HG03175 (cell line): ENCODE results near the gene MOG.

Experiments
- ATAC-seq: cut with Tn5 transposase; IDR thresholded peaks from one replicate; pipeline ENCODE4 v1.9.1; 2021; ENCODE audit warnings: mild to moderate bottlenecking, moderate library complexity; ENCODE audit not compliant: unreplicated experiment

Gene MOG

DNA sequence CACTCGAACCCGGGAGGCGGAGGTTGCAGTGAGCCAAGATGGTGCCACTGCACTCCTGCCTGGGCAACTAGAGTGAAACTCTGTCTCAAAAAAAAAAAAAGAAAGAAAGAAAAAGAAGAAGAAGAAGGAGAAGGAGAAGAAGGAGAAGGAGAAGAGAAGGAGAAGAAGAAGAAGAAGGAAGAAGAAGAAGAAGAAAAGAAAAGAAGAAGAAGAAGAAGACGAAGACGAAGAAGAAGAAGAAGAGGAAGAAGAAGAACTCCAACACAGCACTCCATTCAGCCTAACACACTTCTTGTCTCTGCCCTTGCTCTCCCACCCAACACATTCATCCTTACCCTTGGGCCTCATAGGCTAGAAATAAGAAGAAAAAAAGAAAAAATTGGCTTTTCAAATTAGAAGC, 17.1 kb downstream of the MOG start:
- ATAC-seq: no peak

GRCh38 chr6:29675561-29675960, 18.7 kb downstream of the MOG start:
- ATAC-seq: no peak

DNA sequence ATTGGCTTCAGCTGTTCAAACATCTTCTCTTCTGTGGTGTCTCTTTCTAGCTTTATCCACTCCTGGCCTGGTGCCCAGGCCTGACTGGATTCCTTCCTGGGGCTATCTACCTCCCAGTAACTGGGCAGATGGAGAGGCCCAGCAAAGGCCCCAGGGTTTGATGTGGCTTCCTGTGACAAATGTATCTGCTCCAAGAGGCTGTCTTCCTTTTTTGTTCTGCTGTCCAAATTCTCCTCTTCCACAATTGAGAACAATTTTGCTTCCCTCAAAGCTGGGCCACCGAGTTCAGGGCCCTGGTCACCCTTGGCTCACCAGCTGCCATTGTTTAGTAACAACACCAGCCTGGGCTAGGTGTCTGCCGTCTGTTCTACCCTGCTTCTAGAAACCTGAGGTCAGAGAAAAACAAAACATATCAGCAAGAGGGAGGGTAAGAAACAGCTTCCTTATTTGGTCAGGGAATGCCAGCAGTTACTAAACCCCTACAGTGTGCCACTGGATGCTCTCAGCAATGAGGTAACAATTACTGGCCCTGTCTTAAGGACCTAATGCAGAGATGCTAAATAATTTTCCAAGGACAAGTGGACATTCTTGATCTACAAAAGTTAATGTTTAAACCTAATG, 20.2 kb downstream of the MOG start:
- ATAC-seq: no peak

DNA sequence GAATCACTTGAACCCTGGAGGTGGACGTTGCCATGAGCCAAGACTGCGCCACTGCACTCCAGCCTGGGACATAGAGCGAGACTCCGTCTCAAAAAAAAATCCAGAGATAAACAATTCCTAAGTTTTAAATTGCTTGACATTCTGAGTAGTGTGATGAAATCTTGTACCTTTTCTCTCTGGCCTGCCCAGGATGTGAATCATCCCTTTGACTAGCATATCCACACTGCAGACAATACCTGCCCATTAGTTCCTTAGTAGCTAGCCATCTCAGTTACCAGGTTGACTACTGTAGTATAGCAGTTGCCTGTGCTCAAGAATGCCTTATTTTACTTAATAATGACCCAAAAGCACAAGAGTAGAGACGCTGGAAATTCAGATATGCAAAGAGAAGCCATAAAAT, 21.2 kb downstream of the MOG start:
- no peak for ATAC-seq

- no peak for ATAC-seq
Measured at GRCh38 chr6:29679962-29680361, 23.1 kb downstream of the MOG start.

DNA sequence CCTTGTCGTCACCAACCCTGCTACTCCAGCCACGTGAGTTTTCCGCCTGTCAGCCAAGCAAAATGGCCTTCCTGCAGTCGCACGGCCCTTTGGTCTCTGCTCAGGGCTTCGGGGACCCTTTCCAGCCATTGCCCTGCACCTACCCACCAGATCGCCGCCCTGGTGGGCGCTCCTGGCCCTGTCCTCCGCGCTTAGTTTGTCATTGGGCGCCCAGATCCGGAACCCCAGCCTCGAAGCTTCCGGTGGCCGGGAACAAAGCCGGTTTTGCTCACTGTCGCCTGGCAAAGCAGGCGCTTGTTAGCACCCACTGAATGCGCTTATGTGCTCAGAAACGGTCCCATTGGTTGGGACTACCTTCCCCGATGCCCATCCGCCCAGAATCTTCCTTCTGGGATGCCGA, 23.5 kb downstream of the MOG start:
- ATAC-seq: no peak

DNA sequence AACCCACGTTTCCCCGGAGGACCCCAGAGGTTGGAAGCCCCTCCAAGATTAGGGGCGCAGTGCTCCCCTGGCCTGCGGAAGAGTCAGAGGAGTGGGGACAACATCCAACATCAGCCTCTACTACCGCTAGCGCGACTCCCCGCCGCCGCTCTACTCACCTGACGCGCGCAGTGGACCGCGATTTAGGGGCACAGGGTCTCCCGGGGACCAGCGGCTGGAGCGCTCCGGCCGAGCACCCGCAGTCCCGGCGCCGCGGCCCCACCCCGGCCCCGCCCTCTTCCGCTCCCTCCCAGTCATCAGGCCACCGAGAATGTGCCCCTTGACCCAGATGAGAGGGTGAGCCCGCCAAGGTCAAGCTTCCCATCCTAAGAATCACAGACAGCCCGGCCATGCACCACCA, 24.0 kb downstream of the MOG start, which contains the start of gene ZFP57:
Gene ZFP57 (minus strand): TSS at position 249 of the 400 bp plus-strand sequence. CDS start 4,149 bp downstream, outside the sequence.
- ATAC-seq: no peak

DNA sequence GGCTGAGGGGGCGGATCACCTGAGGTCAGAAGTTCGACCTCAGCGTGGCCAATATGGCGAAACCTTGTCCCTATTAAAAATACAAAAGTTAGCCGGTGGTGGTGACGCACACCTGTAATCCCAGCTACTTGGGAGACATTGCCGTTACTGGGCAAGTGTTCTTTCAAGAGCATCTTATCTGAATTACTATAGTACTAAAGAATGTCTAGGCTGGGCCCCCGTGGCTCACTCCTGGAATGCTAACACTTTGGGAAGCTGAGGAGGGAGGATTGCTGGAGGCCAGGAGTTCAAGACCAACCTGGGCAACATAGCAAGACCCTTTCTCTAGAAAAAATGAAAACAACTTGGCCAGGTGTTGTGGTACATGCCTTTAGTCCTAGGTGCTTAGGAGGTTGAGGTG, 24.9 kb downstream of the MOG start:
- ATAC-seq: no peak

GRCh38 chr6:29685718-29686326, 28.9 kb downstream of the MOG start:
- ATAC-seq: no peak

GRCh38 chr6:29694637-29695036, 37.7 kb downstream of the MOG start:
- ATAC-seq: no peak

DNA sequence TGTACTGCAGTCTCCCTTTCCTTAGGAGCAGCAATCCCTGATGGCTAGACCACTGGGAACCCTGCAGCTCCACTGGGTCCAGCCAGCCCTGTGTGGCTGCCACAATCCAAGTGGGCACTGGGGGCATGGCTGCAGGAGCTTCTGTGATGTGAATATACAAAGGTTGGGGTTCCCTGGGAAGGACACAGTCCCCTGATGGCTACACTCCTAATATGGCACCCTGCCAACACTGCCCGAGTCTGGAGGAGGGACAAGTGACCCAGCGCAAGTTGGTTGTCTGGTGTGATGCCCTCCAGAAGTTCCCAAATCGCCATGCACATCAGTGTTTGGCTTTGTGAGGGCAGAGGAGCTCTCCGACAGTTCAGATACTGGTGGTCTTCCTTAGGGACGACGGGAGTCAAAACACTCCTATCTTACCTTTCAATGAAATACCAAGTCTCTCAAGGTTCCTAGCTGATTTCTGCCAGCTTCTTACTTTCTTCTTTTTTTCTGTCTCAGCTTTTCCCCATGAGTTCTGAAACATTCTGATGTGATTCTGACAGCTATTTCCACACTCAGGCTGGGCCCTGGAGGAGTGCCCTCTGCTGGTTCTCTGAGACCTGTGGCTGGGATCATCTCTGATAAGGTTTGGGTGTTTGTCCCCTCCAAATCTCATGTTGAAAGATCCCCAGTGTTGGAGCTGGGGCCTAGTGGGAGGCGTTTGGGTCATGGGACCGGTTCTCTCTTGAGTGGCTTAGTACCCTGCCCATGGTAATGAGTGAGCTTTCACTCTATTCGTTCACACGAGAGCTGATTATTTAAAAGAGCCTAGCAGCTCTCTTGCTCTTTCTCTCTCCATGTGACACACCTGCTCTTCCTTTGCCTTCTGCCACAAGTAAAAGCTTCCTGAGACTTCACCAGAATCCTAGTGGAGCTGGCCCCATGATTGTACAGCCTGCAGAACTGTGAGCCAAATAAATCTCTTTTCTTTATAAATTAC, 39.5 kb downstream of the MOG start:
- ATAC-seq: no peak

- no peak for ATAC-seq
Measured at GRCh38 chr6:29702519-29703103, 45.7 kb downstream of the MOG start.

GRCh38 chr6:29705389-29706231, 48.7 kb downstream of the MOG start:
- ATAC-seq: no peak

DNA sequence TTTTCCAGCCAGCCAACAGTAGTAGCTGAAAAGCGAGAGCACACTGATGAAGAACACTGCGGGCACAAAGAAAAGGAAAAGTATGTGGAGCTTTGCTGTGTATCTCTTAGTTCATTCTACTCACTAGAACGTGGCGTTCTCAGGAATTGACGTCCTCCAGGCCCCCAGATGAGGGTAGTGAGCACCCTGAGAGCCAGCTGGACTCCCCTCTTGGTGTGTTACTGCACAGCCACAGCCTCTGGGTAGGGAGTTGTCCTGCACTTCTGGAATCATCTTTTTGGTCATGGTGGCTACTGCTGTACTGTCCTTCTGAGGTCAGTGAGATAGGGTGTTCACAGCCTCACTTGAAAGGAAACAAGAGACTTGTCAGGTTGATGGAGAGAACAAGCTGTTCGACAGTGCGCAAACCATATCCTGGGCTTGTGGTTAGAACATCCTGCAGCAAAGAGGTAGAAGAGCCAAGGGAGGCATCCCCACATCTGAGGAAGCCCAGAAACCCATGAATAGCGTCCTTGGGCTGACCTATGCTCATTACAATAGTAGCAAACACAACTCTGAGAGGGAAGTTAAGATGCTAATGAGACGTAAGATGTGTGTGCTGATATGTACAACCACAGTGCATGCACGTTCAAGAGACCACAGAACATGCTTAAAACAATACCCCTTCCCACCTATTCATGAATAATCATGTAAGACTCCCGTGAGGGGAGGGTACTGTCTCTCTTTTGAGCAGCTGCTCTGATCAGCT, 51.7 kb downstream of the MOG start:
- no peak for ATAC-seq

DNA sequence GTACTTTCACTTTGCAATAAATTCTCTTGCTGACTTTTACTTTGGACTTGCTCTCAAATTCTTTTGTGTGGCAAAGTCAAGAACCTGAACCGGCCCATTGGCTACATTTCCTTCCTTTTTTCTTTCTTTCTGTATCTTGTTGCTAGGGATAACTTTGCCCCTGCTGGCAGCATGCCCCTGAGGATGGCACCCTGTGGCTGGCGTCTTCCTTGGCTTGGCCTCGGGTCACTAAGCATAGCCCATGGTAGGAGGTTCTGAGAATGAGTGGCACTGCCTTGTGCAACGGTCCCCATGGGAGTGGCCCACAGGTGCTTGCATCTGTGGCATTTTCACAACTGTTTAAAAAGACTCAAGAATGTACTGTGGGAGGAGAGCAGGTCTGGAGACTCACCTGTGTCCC, 52.3 kb downstream of the MOG start:
- ATAC-seq: no peak

DNA sequence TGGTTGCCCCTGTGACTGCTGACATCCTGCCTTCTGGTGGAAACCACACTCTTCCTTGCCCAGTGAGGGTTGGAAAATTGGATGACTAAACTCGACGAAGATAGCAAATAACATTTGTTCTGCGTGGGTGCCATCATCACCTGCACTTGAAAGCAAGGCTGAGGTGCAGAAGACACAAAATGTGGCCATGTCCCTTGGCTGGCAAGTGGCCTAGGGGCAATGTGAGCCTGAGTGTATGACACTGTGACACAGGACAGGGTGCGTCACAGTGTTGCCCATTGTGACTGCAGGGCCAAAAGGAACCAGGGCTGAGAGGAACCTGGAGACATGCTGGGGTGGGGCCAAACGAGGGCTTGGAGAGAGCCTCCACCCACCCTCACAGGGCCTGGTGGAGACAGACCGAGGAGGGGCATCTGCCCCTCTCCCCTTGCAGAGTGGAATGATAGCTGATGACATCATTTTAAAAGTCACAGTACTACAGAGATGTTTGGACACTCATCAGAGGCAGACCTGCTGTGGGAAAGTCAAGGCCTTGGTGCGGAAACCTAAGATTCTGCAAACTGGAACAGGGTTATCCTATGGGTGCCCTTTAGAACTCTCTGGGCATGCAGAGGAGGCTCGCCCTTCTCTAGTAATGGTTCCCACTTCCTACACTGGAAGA, 53.5 kb downstream of the MOG start:
- no peak for ATAC-seq

- ATAC-seq: no peak
Measured at GRCh38 chr6:29720863-29721262, 64.0 kb downstream of the MOG start.
